ENCODE data around the gene SORCS2.

SORCS2 gene

DNA sequence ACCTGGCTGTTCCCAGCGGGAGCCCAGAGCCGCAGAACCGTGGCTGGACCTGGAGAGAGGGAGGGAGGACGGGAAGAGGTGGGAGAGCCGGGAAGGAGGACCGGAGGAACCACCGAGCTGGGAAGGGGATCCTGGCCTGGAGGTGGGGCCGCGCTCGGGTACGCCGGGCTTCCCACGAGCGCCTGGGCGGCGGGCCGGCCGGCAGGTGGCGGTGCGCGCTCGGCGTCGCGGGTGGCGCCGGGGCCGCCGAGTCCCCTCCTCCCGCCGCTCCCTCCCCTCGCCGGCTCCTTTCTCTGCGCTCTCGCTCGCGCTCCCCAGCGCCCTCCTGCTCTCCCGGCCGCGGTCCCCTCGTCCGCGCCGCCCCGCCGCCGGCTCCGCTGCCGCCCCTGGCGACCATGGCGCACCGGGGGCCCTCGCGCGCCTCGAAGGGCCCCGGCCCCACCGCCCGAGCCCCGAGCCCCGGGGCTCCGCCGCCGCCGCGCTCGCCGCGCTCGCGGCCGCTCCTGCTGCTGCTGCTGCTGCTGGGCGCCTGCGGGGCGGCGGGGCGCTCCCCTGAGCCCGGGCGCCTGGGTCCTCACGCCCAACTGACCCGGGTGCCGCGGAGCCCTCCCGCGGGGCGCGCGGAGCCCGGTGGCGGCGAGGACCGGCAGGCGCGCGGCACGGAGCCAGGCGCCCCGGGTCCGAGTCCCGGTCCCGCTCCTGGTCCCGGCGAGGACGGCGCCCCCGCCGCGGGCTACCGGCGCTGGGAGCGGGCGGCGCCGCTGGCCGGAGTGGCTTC, at the start of gene SORCS2:
Gene SORCS2 (plus strand): TSS at position 287 of the 778 bp plus-strand sequence.
- DNase-seq (ENCODE audit: low read depth) = peak; percentile 17

DNA sequence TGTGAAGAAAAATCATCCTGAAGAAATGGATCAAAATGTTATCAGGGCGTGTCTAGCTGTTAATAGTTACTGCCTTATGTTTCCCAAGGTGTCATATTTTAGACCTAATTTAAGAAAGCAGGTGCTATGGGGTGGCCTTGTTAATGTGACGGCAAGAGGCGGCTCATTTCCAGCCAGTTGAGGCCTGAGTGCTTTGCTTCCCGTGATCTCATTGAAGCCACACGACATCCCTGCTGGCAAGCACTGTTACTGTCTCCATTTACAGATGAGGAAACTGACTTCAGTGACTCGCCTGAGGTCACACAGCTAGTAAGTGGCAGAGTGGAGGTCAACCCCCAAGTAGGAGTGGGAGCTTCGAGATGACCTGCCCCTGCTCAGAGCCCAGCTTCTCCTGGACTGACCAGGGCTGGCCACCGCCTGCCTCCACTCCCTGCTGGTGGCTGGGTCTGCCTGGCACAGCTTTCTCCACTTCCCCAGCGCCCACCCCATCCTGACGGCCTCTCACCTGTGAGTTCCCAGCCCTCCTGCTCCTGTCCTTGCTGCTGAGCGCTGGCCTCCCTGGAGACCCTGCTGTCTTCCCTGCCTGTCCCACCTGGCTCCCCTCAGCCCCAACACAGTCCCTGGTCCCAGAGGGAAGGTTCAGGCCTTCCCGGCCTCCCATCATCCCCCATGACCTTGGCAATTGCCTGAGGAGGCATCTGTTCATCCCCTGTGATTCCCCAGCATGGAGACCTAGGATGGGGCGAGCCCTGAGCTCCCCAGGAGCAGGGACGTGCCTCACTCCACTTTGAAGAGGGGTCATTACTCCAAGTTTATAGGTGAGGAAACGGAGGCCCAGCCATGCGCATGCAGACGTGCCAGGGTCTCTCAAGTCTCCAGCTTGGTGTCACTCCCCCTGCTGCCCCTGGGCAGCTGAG, 47.7 kb upstream of the SORCS2 start:
- no peak for DNase-seq (ENCODE audit: low read depth)

DNA sequence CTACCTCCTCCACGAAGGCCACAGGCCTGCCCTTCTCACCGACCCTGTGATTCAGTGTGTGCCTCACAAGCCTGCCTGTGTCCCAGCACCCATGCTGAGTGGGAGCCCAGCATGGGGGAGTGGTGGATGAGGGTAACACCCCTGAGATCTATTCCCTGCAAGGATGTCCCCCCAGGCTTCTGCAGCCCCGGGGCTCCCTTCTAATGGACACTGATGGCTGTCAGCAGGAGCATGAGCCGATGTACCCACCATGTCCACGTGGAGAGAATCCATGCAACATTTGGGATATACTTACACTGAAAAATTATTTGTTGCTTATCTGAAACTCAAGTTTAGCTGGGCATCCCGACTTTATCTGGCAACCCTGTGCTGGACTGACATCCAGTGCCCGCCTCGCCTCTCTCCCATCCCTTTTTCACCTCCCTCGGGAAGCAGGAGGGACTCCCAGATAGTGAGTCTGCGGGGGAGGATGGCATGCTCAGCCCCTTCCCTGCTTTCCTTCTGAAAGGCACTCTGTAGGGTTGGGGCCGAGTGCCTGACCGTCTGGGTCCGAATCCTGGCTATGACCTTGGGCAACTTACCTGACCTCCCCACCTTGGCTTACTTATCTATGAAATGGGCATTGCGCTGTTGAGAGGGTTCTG, 46.9 kb upstream of the SORCS2 start:
- no peak for DNase-seq (ENCODE audit: low read depth)

DNA sequence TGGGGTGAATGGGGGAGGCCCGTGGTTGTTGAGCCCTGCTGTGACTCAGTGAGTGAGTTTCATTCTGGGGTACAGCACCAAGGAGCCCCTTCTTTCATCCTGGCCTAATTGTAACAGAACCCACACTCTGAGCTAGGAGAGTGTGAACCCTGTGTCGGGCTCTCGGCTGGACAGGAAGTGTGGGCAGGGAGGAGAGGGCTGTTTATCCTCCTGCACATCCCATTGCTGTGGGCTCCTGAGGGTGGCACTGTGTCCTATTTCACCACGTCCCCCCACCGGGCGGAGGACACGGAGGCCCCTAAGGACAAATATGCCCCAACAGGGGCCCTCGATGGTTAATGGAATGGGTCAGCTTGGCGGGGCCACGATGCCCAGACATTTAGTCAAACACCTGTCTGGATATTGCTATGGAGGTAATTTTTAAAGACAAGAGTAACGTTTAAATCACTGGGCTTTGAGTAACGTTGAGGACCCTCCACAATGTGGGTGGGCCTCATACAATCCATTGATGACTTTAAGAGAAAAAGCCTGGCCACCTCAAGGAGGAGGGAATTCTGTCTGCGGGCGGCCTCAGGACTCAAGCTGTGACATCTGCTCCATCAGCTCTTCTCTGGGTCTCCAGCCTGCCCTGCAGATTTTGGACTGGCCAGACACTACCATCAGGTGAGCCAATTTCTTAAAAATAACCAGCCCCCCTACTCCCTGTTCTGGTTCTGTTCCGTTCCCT, 46.1 kb upstream of the SORCS2 start:
- DNase-seq (ENCODE audit: low read depth) = no peak

DNA sequence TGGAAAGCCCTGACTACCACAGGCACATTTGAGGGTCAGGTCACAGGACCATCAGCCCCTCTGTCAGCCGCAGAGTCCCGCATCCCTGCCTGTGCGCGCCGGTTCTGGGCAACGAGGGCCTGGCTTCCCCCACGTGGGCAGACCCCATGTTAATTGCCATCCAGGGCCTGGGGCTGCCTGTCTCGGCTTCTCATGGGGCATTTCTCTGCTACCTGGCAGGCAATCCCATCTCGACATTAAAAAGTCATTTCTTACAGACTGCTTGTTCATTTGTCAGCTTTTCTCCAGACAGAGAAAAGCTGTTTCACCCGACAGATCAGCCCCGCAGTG, 45.6 kb upstream of the SORCS2 start:
- DNase-seq (ENCODE audit: low read depth) = no peak

DNA sequence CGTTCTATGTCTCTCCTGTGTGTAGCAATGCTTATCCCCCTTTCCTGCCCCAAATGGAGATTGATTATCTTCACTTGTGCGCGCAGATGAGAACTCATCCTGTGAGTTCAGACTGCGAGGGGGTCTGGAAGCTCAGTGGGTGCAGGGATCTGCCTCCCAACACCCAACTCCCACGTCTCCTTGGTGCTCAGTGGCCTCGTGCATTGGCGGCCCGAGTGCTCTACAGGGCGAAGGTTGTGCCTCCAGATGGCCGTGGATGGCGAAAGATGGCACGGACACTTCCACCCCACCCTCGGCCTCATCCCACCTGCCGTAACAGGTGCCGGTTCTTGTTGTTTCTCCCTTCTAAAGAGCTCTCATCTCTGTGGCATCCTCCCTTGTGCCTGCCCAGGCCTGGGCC, 45.1 kb upstream of the SORCS2 start:
- no peak for DNase-seq (ENCODE audit: low read depth)

DNA sequence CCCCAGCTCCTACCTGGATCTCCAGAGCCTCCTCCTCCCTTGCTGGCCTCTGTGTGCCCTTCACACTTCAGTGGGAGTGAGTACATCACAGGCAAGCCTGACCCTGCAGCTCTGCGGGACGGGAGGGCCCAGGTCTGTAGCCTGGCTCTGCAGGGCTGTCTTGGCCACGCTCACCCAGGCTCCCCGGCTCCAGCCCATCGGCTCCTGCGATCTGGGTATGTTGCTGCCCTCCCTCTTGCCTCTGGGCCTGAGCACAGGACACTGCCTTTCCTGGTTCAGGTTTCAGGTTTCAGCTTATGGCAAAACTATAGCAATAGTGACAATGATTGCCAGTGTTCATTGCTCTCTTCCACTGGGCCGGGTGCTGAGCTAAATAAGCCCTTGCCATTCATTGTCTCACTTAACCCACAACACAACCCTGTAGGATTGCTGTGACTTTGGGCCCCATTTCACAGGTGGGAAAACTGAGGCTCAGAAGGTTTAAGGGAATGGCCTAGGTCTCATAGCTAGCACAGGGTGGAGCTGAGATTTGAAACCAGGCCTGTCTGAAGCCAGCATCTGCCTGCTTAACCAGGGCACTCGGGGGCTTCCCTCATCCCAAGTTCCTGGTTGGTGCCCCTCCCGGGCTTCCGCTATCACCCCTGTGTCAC, 44.6 kb upstream of the SORCS2 start:
- no peak for DNase-seq (ENCODE audit: low read depth)

DNA sequence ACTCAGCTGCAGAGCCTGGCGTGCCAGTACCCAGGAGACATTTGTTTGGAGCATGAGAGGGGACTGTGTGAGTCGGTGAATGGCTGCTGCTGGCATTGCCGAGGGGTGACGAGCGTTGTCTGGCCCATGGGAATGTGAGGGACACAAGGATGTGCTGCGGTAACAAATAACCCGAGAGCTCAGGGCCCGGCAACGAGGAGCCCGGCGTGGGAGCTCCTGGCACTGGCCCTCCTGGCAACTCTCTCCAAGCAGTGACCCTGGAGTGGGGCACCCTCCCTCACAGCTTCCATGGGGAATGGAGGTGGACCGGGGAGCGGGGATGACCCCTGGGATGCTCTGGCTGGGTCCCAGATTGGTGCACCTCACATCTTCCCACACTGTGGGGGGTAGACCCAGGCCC, 44.0 kb upstream of the SORCS2 start:
- DNase-seq (ENCODE audit: low read depth) = no peak

DNA sequence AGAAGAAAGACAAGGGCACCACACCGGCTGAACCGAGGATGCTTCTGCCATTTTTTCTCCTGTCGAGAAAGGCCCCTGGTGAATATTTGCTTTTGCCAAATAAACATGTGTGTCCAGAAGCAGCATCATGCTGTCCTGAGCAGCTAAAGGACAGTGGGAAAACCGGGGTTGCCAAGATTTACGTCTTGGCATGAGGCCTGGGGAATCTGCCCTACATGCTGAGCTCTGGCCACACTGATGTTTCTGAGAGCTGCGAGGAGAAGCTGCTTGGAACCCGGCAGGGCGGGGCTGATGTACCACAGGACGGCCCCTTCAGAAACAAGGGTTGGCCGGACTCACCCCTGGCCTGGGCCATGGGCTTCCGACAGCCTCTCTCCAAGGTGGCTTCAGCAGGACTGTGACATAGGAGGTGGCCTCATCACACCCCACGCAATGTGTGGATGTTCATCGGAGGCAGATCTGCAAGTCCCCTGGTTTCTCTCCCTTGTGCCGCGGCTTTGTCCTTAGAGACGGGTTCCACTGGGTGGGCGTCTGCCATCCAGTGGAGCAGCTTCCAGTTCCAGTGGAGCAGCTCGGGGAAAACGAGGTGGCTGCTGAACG, 42.2 kb upstream of the SORCS2 start:
- no peak for DNase-seq (ENCODE audit: low read depth)

DNA sequence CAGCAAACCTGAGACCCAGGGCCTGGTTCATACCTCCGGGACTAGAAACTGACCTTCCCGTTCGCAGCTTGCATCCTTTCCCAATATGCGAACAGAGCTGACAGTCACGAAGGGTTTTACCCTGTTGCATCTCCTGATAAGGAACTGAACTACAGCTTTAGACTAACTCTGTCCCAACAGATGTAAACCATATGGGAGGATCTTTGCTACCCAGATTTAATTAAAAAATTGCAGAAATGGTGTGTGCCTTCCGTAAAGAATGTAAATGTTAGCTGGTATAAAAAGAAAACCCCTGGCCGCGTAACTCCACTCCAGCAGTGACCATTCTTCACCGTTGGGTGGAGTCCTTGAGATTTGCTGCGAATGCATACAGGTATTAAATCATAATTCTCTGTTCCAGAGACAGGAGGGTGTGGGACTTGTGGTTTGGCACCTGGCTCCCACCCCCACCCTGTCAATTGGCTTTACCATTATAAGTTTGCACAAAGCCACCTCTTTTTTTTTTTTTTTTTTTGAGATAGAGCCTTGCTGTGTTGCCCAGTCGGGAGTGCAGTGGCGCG, 40.6 kb upstream of the SORCS2 start:
- DNase-seq (ENCODE audit: low read depth) = no peak

DNA sequence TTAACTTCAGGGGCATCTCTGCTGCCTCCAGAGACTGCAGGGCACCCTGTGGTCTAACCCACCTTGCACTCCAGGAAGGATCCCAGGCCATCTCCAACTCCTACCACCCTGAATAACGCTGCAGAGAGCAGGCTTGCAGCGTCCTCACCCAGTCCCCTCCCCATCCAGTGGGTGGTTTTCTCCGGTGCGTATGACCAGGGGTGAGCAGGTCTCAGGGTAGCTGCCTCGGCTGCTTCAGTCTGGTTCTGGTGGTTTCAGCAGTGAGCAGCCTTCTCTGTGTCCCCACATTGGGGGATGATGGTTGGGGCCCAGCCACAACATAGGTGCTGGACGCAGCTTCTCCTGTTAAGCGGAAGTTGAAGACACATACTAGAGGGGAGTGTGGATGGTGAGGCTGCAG, 38.6 kb upstream of the SORCS2 start:
- DNase-seq (ENCODE audit: low read depth) = no peak

DNA sequence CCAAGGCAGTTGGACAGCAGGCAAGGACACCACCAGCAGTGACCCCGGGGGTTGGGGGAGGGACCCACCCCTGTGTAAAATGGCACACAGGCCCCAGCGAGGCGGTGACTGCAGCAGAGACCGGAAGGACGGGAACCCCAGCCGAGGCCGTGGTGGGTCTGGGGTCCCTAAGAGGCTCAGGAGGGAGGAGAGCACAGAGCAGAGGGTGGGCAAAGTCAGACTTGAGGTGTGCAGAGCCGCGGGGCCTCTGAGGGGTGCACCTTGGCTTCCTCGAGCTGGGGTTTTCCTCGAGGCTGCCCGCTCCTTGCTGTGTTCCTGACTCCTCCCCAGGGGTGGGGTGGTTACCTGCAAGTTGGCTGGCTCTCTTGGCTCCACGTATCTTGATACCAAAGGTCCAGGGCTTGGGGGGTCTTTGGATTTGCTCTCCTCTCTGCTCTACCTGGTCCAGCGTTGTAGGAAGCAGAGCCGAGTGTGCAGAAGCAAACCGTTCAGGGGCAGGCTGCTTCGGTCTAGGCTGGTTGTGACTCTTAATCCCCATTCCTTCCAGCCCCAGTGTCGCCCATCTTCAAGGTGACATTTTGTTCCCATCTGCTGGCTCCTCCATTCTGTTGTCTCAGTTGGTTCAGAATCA, 37.9 kb upstream of the SORCS2 start:
- DNase-seq (ENCODE audit: low read depth) = no peak

DNA sequence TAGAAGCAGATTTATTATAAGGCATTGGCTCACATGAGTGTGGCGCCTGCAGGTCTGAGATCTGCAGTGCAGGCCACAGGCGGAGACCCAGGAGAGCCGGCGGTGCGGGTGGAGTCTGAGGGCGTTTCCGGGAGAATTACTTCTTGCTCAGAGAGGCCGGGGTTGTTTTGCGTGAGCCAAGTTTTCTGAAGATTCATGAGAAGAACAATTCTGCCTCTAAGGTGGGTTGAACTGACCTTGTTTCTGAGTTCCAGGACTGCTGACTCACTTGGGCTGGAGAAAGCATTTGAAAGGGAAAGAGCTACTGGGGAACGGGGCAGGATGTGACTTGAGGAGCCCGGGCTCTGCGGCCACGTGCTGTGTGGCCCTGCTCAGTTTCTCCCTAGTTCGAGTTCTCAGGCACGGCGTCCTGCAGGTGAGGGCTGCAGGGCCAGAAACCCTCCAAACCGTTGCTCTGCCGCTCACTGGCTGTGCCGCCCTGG, 36.7 kb upstream of the SORCS2 start:
- DNase-seq (ENCODE audit: low read depth) = peak; percentile 70

DNA sequence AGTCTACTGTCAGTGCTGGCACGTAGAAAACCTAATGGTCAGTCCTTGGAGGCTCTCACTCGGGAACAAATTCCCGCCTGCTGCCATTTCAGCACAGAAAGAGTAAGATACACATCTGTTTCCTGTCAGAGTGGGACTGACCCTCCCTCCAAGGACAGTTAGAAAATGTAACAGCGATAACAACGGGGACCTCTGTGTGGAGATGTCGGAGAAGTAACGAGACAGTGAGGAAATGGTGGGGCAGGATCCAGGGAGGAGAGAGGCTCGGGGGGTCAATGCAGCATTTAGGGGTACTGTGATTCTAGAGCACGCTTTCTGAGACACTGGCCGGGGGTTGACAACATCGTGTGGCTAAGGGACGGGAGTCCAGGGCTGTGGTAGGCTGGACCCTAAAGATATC, 36.0 kb upstream of the SORCS2 start:
- DNase-seq (ENCODE audit: low read depth) = no peak

DNA sequence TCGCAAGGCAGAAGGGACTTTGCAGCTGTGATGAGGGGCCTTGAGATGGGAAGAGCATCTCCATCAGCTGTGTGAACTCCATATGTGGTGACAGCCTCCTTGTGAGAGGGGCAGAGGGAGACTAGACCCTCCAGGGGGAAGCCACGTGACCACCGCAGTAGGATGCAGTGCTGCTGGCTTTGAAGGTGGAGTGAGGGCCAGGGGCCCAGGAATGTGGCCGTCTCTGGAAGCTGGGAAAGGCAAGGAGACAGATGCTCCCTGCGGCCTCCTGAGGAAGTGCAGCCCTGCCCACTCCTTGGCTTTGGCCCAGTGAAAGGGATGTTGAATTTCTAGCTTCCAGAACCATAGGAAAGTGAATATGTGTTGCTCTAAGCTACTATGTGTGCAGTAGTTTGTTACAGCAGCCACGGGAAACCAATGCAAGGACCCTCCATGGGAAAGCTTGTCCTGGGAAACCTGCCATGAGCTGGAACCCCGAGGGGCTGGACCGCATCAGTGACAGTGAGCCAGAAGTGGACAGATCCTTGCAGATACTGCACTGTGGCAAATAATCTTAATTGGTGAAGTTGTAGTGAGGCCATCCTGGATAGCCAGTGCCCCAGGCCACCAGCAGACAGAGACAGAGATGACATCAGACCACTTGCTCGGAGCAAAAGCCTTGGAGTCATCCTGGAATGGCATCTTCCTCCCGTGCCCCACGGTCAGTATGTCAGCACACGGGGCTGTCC, 35.4 kb upstream of the SORCS2 start:
- DNase-seq (ENCODE audit: low read depth) = peak; percentile 21

DNA sequence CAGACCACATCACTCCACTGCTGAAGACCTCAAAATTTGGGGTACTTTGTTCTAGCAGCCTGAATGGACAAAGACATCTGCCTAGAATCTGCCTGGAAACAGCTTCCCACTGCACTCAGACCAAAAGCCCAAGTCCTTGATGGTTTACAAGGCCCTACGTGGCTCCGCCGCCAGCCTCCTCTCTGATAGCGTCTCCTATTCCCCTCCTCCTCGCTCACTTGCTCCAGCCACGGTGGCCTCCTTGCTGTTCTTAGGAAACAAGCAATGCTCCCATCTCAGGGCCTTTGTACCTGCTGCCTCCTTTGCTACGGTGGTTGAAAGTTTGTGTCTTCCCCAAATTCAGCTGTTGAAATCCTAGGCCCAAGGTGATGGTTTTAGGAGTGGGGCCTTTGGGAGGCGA, 34.7 kb upstream of the SORCS2 start:
- no peak for DNase-seq (ENCODE audit: low read depth)

DNA sequence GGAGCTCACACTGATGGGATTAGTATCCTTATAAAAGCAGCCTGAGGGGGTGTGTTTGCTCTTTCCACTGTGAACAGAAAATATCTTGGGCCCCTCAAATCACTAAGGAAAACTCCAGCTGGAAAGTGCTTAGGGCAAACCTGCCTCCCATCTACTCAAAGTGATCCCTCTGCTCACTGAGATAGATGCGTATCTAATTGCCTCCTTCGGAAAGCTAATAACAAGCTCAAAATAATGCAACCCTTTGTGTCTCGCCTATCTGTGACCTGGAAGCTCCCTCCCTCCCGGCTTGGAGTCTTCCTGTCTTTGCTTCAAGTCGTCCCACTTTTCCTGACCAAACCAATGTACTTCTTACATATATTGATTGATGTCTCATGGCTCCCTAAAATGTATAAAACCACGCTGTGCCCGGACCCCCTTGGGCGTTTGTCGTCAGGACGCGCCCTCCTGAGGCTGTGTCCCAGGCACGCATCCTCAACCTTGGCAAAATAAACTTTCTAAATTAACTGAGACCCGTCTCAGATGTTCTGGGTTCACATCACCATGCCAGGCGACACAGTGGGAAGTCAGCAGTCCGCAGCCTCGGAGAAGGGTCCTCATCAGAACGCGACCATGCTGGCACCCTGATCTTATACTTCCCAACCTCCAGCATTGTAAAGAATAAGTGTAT, 34.1 kb upstream of the SORCS2 start:
- no peak for DNase-seq (ENCODE audit: low read depth)

DNA sequence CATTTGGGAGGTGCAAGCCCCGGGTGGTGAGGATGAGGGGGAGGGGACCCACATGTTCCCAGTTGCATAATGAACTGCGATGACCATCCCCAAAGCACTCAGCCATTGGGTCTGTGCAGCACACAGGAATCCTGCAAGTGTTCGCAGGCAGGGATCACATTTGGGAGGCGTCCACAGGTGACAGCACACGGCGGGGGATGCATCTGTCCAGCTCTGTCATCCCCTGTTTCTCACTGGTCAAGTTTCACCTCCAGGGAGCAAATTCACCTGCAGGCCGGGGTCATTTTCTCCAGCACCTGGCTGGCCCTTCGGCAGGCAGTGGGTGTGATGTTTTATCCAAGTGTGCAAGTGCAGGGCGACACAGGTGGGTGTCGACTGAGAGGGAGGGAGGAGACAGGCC, 33.3 kb upstream of the SORCS2 start:
- DNase-seq (ENCODE audit: low read depth) = no peak

DNA sequence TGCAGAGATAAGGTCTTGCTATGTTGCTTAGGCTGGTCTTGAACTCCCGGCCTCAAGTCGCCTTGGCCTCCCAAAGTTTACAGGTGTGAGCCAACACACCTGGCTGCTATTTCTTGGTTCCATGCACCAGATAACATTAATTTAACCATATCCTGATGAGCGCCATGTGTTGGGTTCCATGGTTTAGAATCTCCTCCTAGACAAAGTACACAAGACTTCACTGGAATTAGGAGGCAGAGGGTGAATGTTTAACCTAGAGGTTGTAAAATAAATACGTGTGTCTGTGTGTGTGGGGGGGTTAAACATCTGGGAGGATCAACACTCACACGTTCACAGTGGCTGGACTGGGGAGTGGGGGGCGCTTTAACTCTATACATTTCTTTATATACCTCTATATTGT, 32.4 kb upstream of the SORCS2 start:
- DNase-seq (ENCODE audit: low read depth) = no peak

Measured in amniotic epithelial cell (primary cell).